GM20431 (cell line): ENCODE results near the gene THSD7B.

Source experiments
- in situ Hi-C: fragments of 300-500 bp; cut with MseI, MboI; formaldehyde crosslinking; loops from one replicate; pipeline ENCODE4 v1.15.0; 2020; ENCODE audit warnings: low sequenced_read_pairs; ENCODE audit not compliant: unreplicated experiment

Gene THSD7B

GRCh38 chr2:137700681-137701080 is 935.3 kb downstream of the THSD7B start:
- in situ Hi-C loops, result no loop called here

- in situ Hi-C loops, result no loop called here
Observed at GRCh38 chr2:137705296-137705695, 940.0 kb downstream of the THSD7B start.

- in situ Hi-C loops, result no loop called here
Observed at GRCh38 chr2:137706786-137707613, 941.7 kb downstream of the THSD7B start.

GRCh38 chr2:137708311-137708710 is 943.0 kb downstream of the THSD7B start:
- in situ Hi-C loops, result no loop called here

GRCh38 chr2:137715731-137716191 is 950.4 kb downstream of the THSD7B start:
- in situ Hi-C loops, result no loop called here

GRCh38 chr2:137718786-137719185 is 953.4 kb downstream of the THSD7B start:
- in situ Hi-C loops, result no loop called here

GRCh38 chr2:137721733-137722132 is 956.4 kb downstream of the THSD7B start:
- in situ Hi-C loops, result no loop called here

GRCh38 chr2:137724912-137725311 is 959.6 kb downstream of the THSD7B start:
- in situ Hi-C loops, result no loop called here
